ENCODE results near the gene DNER. TPM values are rescaled to one million over a fixed set of nuclear protein-coding genes. Genes with fewer than 3 reads are reported as not detected.

The DNER gene
- total and polyA plus RNA-seq, 2 of the 13 experiments (the other 11 are each of a cell fraction or from before 2014, with no cell fraction given): not detected

DNA sequence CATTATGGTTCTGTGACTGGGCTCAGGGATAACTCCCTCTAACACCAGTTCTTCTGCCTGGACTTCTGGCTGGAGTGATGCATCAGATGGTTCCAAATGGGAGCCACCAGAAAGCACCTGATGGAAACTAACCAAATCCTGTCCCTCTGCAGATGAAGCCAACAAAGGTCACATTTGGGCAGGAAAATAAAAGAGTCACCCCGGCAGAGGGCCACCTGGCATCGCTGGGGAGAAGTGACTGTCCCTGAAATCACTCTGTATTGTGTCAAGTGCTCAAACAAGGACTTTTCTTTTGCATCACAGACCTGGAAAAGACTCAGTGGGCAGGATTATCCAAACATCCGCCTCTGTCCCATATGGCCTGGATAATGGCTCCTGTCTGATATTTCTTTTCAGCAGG, 47.5 kb downstream of the DNER start:
- Histone ChIP-seq H3K4me2 (ENCODE audit: low read depth, low read length) (no peak overlapping the region), H3K36me3 (replicated peaks in 1 of 2; ENCODE audit: control insufficient read depth in 1 of 2, insufficient read depth in 2 of 2, low read length in 2 of 2) (no peaks in the 10 kb centered on the region), H3K27me3 (ENCODE audit: control insufficient read depth in 1 of 2, insufficient read depth in 2 of 2, low read length in 2 of 2) (peaks cover 0 to 3% of the 10 kb centered on the region in 2 experiments; a peak in 1 of 5 replicates), H3K27ac (ENCODE audit: extremely low read length, insufficient read depth, low read length) (no peak overlapping the region), H3K4me3 (replicated peaks in 1 of 3; ENCODE audit: insufficient read depth in 1 of 3, low read depth in 2 of 3, low read length in 3 of 3) (no peak overlapping the region), H4K20me1 (ENCODE audit: insufficient read depth, low read length) (no peaks in the 10 kb centered on the region), H2AFZ (ENCODE audit: low read length) (no peak overlapping the region), H3K9me3 (ENCODE audit: low read length) (no peaks in the 10 kb centered on the region), H3K79me2 (ENCODE audit: insufficient read depth, low read length) (no peaks in the 10 kb centered on the region), H3K4me1 (ENCODE audit: insufficient read depth, low read length) (no peaks in the 10 kb centered on the region), H3K9ac (ENCODE audit: insufficient read depth, low read depth, low read length) (no peak overlapping the region)
- ATAC-seq (no peak), FAIRE-seq (no peak), DNase-seq (ENCODE audit: low spot score) (no peak)
- intact Hi-C loops (cut with micrococcal nuclease; ENCODE audit: unreplicated experiment): no loop called here
- in situ Hi-C loops (cut with HindIII; ENCODE audit: extremely low pct_ligation_motif_present, low pct_unique_long_range_greater_than_20kb): no loop called here
- POLR2A ChIA-PET: no interaction called here
- CTCF ChIA-PET (ENCODE audit: low intra/inter-chr PET ratio, low total read pairs): no interaction called here
- no TSS peak for BruUV-seq (replicated peaks)
- 4% methylated on average over 3 of the region's 3 CpGs for WGBS (ENCODE audit: low lambda C conversion rate)
- no peak for TF ChIP-seq ZSCAN30 (CRISPR knock-in tag; IDR thresholded peaks at IDR 0.05)
- TF ChIP-seq SP2 (CRISPR knock-in tag; IDR thresholded peaks at IDR 0.05): no peak
- TF ChIP-seq ZNF709 (CRISPR knock-in tag; IDR thresholded peaks at IDR 0.05): no peak
- no peak for TF ChIP-seq ZNF24 (IDR thresholded peaks at IDR 0.05)
- no peak for TF ChIP-seq ZBTB3 (CRISPR knock-in tag; IDR thresholded peaks at IDR 0.05; ENCODE audit: borderline replicate concordance, low read depth)
- TF ChIP-seq ZNF737 (CRISPR knock-in tag; IDR thresholded peaks at IDR 0.05; ENCODE audit: borderline replicate concordance): no peak
- TF ChIP-seq ZNF572 (CRISPR knock-in tag; IDR thresholded peaks at IDR 0.05): no peak
- no peak for TF ChIP-seq PHF5A (CRISPR knock-in tag; IDR thresholded peaks at IDR 0.05; ENCODE audit: low read depth, unreplicated experiment)
- TF ChIP-seq KAT8 (CRISPR knock-in tag; IDR thresholded peaks at IDR 0.05): no peak
- no peak for TF ChIP-seq ZNF672 (CRISPR knock-in tag; IDR thresholded peaks at IDR 0.05)
- no peak for TF ChIP-seq CERS6 (CRISPR knock-in tag; IDR thresholded peaks at IDR 0.05)
- TF ChIP-seq ZFP36 (IDR thresholded peaks at IDR 0.05; ENCODE audit: borderline replicate concordance, low read depth, low read length, partially characterized antibody): no peak
- no peak for TF ChIP-seq GATAD2A (CRISPR knock-in tag; IDR thresholded peaks at IDR 0.05)
- TF ChIP-seq ZFP82 (CRISPR knock-in tag; IDR thresholded peaks at IDR 0.05; ENCODE audit: borderline replicate concordance): no peak
- no peak for TF ChIP-seq NONO (IDR thresholded peaks at IDR 0.05)
- TF ChIP-seq NONO (CRISPR knock-in tag; conservative IDR thresholded peaks at IDR 0.05): no peak
- no peak for TF ChIP-seq DRAP1 (CRISPR knock-in tag; IDR thresholded peaks at IDR 0.05)
- no peak for TF ChIP-seq ZNF329 (CRISPR knock-in tag; IDR thresholded peaks at IDR 0.05; ENCODE audit: low read depth)
- TF ChIP-seq TFDP2 (CRISPR knock-in tag; IDR thresholded peaks at IDR 0.05): no peak
- no peak for TF ChIP-seq REPIN1 (CRISPR knock-in tag; IDR thresholded peaks at IDR 0.05; ENCODE audit: borderline replicate concordance, low read depth)

Measured in HepG2 (cell line).